ENCODE measurements around the gene RMC1. TPM values are rescaled to one million over a fixed set of nuclear protein-coding genes. Genes with fewer than 3 reads are reported as not detected.

Gene RMC1
- total RNA-seq, 2 donors from 2014 or later, result 12.0 to 28.5 TPM

DNA sequence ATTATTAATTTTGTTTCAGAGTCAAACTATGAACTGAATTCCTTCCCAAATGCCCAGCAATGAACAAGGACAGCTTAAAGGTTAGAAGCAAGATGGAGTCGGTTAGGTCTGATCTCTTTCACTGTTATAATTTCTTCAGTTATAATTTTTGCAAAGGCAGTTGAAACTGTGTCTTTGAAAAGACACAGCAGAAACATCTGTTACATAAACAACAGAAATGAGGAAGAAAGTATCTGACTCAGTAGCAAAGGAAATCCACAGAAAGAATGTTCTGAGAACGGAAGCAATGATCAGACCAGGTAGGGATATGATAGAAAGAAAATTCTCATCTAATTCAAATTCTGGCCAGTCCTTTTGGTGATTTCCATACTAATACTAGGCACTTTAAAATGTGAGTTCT lies 5.2 kb upstream of the RMC1 start:
- no peaks in the 10 kb centered on the region for H3K27me3 ChIP-seq (replicated peaks; ENCODE audit: insufficient read depth)
- no peaks in the 10 kb centered on the region for H3K4me1 ChIP-seq (replicated peaks)
- intact Hi-C loops (cut with DNase I), result no loop called here
- no peaks in the 10 kb centered on the region for H3K36me3 ChIP-seq
- DNase-seq (ENCODE audit: low spot score), result no peak
- no peak overlapping the region for H3K4me3 ChIP-seq
- 87% methylated on average over 2 of the region's 2 CpGs for WGBS
- TF ChIP-seq POLR2AphosphoS5 (IDR thresholded peaks at IDR 0.05), result no peak
- no peak for TF ChIP-seq POLR2A (IDR thresholded peaks at IDR 0.05)
- TF ChIP-seq CTCF (IDR thresholded peaks at IDR 0.05), result no peak
- no peaks in the 10 kb centered on the region for H3K9me3 ChIP-seq
- no peak overlapping the region for H3K27ac ChIP-seq

GRCh38 chr18:23498877-23499276 lies 4.4 kb upstream of the RMC1 start:
- TF ChIP-seq POLR2AphosphoS5 (IDR thresholded peaks at IDR 0.05) (no peak), CTCF (IDR thresholded peaks at IDR 0.05) (peak; percentile 27 to 65 (median 52)), POLR2A (IDR thresholded peaks at IDR 0.05) (no peak)
- no peaks in the 10 kb centered on the region for H3K4me1 ChIP-seq (replicated peaks)
- H3K4me3 ChIP-seq, result no peak overlapping the region
- intact Hi-C loops (cut with DNase I), result no loop called here
- no peak overlapping the region for H3K27ac ChIP-seq
- no peaks in the 10 kb centered on the region for H3K36me3 ChIP-seq
- 37% methylated on average over 5 of the region's 5 CpGs for WGBS
- H3K9me3 ChIP-seq, result no peaks in the 10 kb centered on the region
- no peaks in the 10 kb centered on the region for H3K27me3 ChIP-seq (replicated peaks; ENCODE audit: insufficient read depth)
- peak; percentile 49 for DNase-seq (ENCODE audit: low spot score)

- no peak overlapping the region for H3K4me3 ChIP-seq
- TF ChIP-seq POLR2A (IDR thresholded peaks at IDR 0.05), result no peak
- no peak for TF ChIP-seq CTCF (IDR thresholded peaks at IDR 0.05)
- TF ChIP-seq POLR2AphosphoS5 (IDR thresholded peaks at IDR 0.05), result no peak
- H3K27me3 ChIP-seq (replicated peaks; ENCODE audit: insufficient read depth), result no peaks in the 10 kb centered on the region
- no peaks in the 10 kb centered on the region for H3K4me1 ChIP-seq (replicated peaks)
- no peak overlapping the region for H3K27ac ChIP-seq
- H3K9me3 ChIP-seq, result no peaks in the 10 kb centered on the region
- no peaks in the 10 kb centered on the region for H3K36me3 ChIP-seq
- no peak for DNase-seq (ENCODE audit: low spot score)
- 52% methylated on average over 11 of the region's 11 CpGs for WGBS
- intact Hi-C loops (cut with DNase I), result no loop called here
Measured at GRCh38 chr18:23499291-23499781, 4.0 kb upstream of the RMC1 start.

DNA sequence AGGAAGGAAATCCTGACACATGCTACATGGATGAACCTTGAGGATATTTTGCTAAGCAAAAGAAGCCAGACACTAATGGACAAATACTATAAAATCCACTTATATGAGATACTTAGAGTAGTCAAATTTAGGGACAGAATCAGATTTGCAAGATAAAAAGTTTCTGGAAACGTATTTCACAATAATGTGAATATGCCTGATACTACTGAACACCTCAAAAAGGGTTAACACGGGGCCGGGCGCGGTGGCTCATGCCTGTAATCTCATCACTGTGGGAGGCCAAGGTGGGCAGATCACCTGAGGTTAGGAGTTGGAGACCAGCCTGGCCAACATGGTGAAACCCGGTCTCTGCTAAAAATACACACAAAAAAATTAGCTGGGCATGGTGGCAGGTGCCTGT lies 1.7 kb upstream of the RMC1 start:
- Histone ChIP-seq H3K4me3 (no peak overlapping the region), H3K9me3 (no peaks in the 10 kb centered on the region), H3K27me3 (replicated peaks; ENCODE audit: insufficient read depth) (no peaks in the 10 kb centered on the region), H3K4me1 (replicated peaks) (no peaks in the 10 kb centered on the region), H3K27ac (no peak overlapping the region), H3K36me3 (no peaks in the 10 kb centered on the region)
- TF ChIP-seq POLR2AphosphoS5 (IDR thresholded peaks at IDR 0.05) (no peak), CTCF (IDR thresholded peaks at IDR 0.05) (no peak), POLR2A (IDR thresholded peaks at IDR 0.05) (no peak)
- DNase-seq (ENCODE audit: low spot score), result no peak
- intact Hi-C loops (cut with DNase I), result loop anchor here (5.0 to 10.0 kb wide), 3 partner anchors 64 to 367 kb away; partner anchors contain the start of genes CABLES1 and NPC1
- WGBS, result 88% methylated on average over 6 of the region's 6 CpGs

DNA sequence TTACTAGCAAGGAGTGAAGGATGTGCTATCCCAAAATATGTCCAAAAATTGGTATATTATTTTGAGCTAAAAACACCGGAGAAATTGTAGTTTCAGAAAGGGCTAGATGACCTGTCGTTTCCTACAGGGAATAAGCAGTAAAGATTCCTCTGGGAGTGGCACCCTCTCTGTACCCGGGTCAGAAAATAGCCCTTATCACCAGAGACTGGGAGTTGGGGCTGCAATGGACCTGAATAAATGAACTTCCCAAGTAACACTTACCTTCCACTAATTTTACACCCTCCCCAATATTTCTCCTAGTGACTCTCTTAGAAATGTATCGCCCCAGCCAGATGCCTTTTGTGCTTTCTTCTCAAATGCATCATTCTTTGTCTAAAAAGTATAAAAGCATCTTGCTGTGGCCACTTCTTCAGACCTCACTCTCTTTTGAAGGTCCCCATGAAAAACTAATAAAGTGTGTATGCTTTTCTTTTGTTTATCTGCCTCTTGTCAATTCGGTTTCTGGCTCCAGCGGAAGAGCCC lies 734 bp upstream of the RMC1 start:
- Histone ChIP-seq H3K36me3 (no peaks in the 10 kb centered on the region), H3K27ac (peak overlapping the region; percentile 91 to 92), H3K4me1 (replicated peaks) (no peaks in the 10 kb centered on the region), H3K9me3 (no peaks in the 10 kb centered on the region), H3K27me3 (replicated peaks; ENCODE audit: insufficient read depth) (no peaks in the 10 kb centered on the region), H3K4me3 (peak overlapping the region; percentile 79 to 90)
- no peak for DNase-seq (ENCODE audit: low spot score)
- WGBS, result 23% methylated on average over 6 of the region's 6 CpGs
- TF ChIP-seq CTCF (IDR thresholded peaks at IDR 0.05) (no peak), POLR2AphosphoS5 (IDR thresholded peaks at IDR 0.05) (no peak), POLR2A (IDR thresholded peaks at IDR 0.05) (no peak)
- intact Hi-C loops (cut with DNase I), result loop anchor here (5.0 to 10.0 kb wide), 3 partner anchors 65 to 368 kb away; partner anchors contain the start of genes CABLES1 and NPC1
